GM18907 (cell line): ENCODE measurements around the gene FCER1G.
A peak's percentile ranks its signal among the peaks of the same experiment; 100 is the strongest.

Experiments
- ATAC-seq: cut with Tn5 transposase; IDR thresholded peaks from one replicate; pipeline ENCODE4 v1.9.1; 2021; ENCODE audit warnings: mild to moderate bottlenecking, moderate library complexity; ENCODE audit not compliant: unreplicated experiment

The FCER1G gene

DNA sequence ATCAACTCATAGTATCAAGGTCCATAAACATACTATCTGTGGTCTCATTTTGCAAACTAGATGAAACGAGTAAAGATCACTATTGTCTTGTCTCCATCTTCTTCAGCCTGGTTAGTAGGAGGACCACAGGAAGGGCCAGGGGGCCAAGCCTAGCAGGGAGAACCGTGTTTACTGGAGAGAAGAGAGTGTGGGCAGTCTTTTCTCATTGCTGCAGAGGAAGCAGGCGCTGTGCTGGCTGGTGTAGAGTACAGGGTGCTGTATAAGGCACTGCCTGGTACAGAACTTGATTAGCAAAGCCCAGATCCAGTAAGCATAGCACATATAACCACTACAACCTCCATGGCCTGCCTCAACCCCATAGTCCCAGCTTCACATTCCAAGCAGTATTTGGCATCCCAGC lies 27.8 kb upstream of the FCER1G start:
- ATAC-seq: no peak

DNA sequence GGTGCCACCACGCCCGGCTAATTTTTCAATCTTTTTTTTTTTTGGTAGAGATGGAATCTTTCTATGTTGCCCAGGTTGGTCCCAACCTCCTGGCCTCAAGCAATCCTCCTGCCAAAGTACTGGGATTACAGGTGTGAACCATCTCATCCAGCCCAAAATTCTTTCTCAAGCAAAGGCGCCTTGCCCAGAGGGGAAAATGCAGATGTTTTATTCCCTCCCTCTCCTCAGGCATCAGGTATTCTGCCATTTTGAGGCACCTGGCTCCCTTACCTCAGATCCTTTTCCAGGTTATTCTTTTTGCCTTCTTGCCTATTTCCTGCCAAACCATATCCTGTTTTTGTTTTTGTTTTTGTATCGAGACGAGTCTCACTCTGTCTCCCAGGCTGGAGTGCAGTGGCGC lies 26.7 kb upstream of the FCER1G start:
- ATAC-seq: no peak

- ATAC-seq: no peak
Observed at GRCh38 chr1:161189036-161189435, 26.1 kb upstream of the FCER1G start.

DNA sequence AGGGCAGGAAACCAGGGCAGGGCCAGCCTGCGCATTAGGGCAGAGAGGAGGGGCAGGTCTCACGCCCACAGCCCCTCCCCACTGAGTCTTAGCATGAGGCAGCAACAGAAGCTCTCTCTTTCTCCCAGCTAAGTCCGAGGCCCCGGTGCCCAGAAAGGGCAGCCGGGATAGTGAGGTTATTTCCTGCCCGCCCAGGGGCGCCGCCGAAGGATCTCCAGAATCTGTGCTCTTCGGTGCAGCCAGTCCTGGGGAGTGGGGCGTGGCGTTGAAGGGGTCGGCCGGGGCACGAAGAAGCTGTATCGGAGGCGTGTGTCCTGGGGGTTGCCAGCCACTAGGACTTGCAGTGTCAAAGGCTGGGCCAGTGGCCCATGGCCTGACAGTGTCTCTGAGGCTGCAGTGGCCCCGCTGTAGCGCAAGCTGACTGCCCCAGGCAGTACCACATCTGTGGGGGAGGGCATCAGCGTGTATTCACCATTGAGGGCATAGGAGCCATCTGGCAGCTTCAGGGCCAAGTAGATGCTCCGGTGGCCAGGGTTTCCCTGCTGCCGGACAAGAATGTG lies 24.1 kb upstream of the FCER1G start:
- ATAC-seq: no peak

DNA sequence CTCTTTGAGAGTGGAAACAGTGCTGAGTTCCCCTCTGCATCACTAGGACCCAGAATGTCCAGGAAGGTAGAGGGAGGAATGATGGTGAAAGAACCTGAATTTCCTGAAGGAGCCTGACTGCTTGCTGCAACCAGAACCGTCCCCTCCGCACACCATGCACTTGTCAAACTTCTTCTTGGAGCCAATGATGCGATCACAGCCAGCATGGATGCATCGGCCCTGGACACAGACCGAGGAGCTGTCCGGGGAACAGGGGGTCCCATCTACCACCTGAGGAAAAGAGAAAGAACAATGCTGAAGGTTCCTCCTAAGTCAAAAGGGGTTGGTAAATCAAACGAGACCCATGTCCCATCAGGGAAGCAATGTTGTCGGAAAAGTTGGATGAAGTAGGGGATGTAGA lies 23.1 kb upstream of the FCER1G start:
- no peak for ATAC-seq

GRCh38 chr1:161192476-161193465 lies 22.3 kb upstream of the FCER1G start:
- peak; percentile 75 for ATAC-seq

GRCh38 chr1:161193561-161194235 lies 21.4 kb upstream of the FCER1G start:
- no peak for ATAC-seq

- no peak for ATAC-seq
Observed at GRCh38 chr1:161195171-161195570, 19.9 kb upstream of the FCER1G start.

- ATAC-seq: no peak
Observed at GRCh38 chr1:161196111-161196510, 19.0 kb upstream of the FCER1G start.

GRCh38 chr1:161196521-161197451 lies 18.3 kb upstream of the FCER1G start:
- no peak for ATAC-seq

DNA sequence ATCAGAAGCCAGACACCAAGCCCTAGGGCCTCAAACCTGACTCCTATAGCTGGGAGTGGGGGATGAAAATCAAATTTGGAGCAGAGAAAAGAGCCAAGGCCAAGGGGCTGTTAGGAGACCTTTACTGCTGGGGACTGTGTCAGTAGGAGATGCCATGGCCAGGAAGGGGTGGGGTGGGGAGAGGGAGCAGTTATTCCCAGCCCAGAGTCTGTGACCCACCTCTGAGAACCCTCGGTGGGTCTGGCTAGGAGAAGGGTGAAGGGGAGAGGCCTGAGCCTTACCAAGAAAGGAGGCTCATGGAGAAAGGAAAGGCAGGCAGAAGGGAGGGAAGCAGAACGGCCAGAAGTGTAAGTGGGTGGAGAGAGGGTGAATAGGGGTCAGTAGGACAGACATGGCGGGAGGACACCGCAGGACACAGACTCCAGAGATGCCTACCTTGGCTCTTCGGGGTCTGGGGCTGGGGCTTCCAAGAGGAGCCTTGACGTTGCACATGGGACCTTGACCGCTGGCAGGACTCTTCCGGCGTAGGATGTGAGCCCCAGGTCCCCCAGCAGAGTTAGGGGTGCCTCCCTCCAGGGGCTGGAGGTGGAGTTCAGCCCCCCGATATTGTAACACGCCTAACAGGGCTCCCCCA lies 17.4 kb upstream of the FCER1G start:
- ATAC-seq: no peak

DNA sequence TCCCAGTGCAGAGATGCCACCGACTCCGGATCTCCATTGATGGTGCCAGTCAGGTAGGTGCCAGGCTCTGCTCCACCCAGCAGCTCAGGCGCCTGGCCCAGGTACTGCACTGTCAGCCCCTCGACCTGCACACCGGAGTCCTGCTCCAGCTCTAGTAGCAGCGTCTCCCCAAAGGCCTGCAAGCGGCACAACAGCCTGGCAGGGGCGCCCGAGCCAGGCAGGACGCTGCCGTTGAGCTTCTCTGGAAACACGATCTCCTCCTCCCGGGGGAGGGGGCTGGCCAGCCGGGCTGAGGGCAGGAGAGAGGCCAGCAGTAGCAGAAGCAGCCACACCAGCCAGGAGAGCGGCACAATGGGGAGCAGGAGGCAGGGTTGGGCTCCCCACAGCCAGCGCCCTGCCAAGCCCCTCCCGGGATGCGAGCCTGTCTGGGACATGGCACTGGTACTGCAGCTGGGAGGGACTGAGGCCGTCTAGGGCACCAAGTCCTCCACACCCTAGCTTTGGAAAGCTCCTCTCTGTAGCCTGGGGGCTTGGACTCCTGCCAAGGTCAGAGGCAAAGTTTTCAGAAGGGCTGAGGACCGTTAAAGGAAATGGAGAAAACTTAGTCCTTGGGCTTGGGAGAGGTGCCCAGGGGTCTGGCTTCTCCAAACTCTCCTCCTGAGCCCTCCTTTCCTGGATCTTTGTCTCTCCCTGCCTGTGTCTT lies 16.8 kb upstream of the FCER1G start:
- ATAC-seq: no peak

DNA sequence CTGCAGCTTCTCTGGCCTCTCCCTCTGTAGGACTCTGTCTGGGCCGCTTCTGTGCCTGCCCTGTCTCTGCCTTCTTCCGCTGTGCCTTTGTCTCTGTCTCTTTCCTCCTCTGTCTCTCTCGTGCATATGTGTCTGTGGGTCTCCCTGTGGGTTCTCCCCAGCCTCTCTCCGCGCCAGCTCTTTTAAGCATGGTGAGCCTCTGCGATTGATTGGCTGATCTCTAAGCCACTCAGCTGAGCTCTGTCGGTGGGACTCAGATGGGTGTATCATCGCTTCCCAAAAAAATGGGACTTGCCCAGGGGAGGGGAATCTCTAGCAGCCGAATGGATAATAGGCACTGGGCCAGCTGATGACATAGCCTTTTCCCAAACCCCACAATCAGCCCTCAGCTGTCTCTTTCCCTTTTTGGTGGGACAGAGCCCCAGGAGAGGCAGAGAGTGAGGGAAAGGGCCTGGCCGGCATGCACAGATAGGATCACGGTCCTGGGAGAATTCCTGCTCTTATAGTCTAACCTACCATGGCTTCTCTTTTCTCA lies 16.1 kb upstream of the FCER1G start, which contains the start of gene ADAMTS4:
Gene ADAMTS4 (minus strand): TSS at position 158 of the 535 bp plus-strand sequence. CDS start 427 bp downstream, outside the sequence.
- ATAC-seq: no peak

DNA sequence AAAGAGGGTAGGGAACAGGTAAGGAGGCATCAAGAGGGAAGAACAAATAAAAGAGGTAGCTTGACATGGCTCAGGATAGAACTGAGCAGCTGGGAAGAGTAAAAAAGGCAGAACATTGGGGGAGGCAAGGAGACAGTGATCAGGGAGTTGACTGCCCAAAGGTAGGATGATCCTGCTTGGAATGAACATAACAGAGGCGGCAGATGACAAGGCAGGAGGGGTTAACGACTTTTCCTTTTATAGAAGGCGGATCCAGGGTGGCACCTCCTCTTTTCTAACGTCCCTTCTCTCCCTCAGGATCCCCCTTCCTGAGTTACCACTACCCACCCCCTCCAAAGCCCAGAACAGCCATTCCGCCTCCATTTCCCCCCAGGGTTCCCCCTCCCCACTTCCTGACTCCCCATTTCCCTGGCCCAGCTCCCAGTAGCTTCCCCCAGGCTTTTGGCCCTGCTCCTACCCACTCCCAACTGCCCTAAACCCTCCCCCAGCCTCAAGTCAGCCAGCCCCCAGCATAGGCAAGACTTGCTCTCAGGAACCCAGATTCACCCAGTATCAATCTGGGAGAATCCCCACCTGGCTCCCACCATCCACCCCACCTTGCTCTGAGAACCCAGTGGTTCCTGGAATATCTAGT lies 15.5 kb upstream of the FCER1G start:
- ATAC-seq: no peak

GRCh38 chr1:161200421-161200991 lies 14.6 kb upstream of the FCER1G start:
- ATAC-seq: no peak

DNA sequence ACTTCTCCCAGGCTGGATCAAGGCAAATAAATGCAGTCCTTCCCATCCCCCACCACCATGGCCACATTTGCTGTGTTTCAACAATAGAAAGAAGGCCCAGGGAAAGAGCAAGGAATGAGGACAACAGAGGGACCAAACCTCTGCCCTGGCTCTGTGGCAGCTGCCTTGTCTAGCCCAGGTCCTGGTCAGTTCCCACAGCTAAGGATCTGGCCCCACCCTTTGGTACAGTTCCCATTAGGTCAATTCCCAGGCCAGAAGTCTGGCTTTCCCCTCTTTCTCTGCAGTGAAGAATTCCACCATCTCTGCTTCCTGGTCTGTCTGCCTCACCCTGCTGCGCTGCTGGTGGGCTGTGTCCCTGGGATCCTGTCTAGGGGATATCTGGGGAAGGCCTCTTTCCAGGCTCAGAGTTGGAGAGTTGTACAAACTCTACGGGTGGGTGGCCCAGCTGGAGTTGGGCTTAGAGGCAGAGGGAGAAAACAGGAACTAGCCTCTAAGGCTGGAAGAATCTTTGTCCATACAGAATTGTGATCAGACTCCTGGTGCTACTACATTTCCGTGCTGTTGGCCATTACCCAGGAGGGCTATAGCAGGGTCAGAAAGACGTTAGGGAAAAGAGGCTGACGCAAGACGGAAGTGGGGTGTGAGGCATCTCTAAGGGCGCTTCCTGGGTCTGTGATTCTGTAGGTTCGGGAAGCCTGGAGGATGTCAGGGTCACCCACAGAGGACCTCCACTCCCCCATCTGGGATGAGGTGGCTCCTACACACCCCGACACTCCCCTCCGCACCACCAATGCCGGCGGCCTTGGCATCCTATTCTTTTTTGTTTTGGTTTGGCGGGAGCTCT lies 13.9 kb upstream of the FCER1G start:
- no peak for ATAC-seq
